ENCODE results near the gene LRRN2. TPM values are rescaled to one million over a fixed set of nuclear protein-coding genes. Genes with fewer than 3 reads are reported as not detected.
"Not testable (repeated sequence)": the region's sequence is repeated elsewhere in the genome, so short reads cannot be mapped to it uniquely, and the experiment has no call there.

The LRRN2 gene
- total and polyA plus RNA-seq, 11 donors = 0.65 to 4.2 (median 1.5) TPM

DNA sequence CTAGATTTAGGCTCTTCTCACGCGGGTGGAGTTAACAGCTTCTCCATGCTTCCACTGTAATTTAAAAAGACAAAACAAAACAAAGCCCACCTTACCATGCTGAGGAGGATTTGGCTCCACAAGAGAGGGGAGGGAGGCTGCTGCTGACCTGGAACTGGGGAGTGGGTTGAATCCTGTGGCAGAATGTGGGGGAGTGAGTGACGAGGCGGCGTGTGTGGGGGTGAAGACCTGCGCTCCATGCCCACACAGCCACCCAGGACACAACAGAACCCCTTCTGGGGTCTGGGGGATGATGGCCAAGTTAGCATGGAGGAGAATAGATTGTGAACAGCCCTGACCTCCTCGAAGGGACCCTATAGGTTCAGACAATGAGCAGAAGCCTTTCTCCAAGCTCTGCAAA, 44.0 kb upstream of the LRRN2 start:
- no peaks in the 10 kb centered on the region for H3K4me1 ChIP-seq
- intact Hi-C loops (cut with DNase I) = no loop called here
- DNase-seq = peak in 1 of 5 donors; percentile 11
- TF ChIP-seq, protein P1, sequence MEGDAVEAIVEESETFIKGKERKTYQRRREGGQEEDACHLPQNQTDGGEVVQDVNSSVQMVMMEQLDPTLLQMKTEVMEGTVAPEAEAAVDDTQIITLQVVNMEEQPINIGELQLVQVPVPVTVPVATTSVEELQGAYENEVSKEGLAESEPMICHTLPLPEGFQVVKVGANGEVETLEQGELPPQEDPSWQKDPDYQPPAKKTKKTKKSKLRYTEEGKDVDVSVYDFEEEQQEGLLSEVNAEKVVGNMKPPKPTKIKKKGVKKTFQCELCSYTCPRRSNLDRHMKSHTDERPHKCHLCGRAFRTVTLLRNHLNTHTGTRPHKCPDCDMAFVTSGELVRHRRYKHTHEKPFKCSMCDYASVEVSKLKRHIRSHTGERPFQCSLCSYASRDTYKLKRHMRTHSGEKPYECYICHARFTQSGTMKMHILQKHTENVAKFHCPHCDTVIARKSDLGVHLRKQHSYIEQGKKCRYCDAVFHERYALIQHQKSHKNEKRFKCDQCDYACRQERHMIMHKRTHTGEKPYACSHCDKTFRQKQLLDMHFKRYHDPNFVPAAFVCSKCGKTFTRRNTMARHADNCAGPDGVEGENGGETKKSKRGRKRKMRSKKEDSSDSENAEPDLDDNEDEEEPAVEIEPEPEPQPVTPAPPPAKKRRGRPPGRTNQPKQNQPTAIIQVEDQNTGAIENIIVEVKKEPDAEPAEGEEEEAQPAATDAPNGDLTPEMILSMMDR (IDR thresholded peaks at IDR 0.05) = no peak
- no peak for TF ChIP-seq POLR2A (IDR thresholded peaks at IDR 0.05)
- 84 to 90% (median 86%) methylated on average over 7 of the region's 7 CpGs for WGBS, 4 donors
- H3K36me3 ChIP-seq = no peaks in the 10 kb centered on the region
- H3K27me3 ChIP-seq = peaks cover 7 to 84% (median 39%) of the 10 kb centered on the region in 9 donors
- H3K27ac ChIP-seq = no peak overlapping the region
- no peaks in the 10 kb centered on the region for H3K9me3 ChIP-seq
- ATAC-seq = no peak
- H3K4me3 ChIP-seq = no peak overlapping the region

DNA sequence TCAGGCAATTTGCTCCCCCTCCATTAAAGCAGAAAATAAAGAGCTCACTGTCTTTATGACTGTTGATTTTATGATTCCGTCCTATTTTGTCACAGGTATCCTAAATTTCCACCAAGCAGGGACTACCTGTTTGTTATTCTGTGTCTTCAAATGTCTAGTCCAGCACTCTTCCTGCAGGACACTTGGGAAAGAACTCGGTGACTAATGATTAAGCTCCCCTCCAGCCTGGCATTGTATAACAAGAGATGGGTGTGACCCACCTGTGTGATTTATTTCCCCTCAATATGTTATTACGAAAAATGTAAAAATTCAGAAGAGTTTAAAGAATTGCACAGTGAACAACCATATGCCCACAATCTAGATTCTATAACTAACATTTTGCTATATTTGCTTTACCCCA, 42.9 kb upstream of the LRRN2 start:
- H3K4me1 ChIP-seq = no peaks in the 10 kb centered on the region
- TF ChIP-seq, protein P1 (IDR thresholded peaks at IDR 0.05) = no peak
- no peak for TF ChIP-seq POLR2A (IDR thresholded peaks at IDR 0.05)
- intact Hi-C loops (cut with DNase I) = no loop called here
- WGBS, 4 donors = 79 to 88% (median 84%) methylated on average over 3 of the region's 3 CpGs
- no peak overlapping the region for H3K27ac ChIP-seq
- no peaks in the 10 kb centered on the region for H3K36me3 ChIP-seq
- H3K27me3 ChIP-seq = peaks cover 7 to 86% (median 39%) of the 10 kb centered on the region in 9 donors
- no peak overlapping the region for H3K4me3 ChIP-seq
- DNase-seq (no peak), ATAC-seq (no peak)
- H3K9me3 ChIP-seq = no peaks in the 10 kb centered on the region

DNA sequence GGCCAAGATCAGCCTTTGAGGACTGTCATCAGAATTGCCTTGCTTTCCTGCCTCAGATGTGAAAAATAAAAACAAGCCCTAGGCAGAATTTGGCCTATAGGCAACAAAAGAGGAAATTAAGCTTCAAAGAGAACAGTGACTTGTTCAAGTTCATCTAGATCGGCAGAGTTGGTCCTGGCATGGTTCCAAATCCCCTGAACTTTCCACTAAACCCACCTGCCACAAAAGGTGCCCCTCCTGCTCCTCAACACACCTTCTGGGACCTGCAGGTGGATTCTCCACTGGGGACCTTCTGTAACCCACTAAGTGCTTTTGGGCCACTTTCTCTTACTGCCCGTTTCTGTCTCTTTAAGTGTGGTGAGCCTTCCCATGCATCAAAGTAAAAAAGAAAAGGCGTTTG, 42.5 kb upstream of the LRRN2 start:
- intact Hi-C loops (cut with DNase I) = no loop called here
- 64 to 71% (median 69%) methylated on average over 3 of the region's 3 CpGs for WGBS, 4 donors
- Histone ChIP-seq H3K4me1 (no peaks in the 10 kb centered on the region), H3K9me3 (no peaks in the 10 kb centered on the region), H3K27ac (no peak overlapping the region), H3K4me3 (no peak overlapping the region), H3K36me3 (no peaks in the 10 kb centered on the region), H3K27me3 (peaks cover 7 to 86% (median 39%) of the 10 kb centered on the region in 9 donors)
- DNase-seq (peak in 1 of 5 donors; percentile 4), ATAC-seq (no peak)
- TF ChIP-seq, protein P1 (IDR thresholded peaks at IDR 0.05) = no peak
- TF ChIP-seq POLR2A (IDR thresholded peaks at IDR 0.05) = no peak

DNA sequence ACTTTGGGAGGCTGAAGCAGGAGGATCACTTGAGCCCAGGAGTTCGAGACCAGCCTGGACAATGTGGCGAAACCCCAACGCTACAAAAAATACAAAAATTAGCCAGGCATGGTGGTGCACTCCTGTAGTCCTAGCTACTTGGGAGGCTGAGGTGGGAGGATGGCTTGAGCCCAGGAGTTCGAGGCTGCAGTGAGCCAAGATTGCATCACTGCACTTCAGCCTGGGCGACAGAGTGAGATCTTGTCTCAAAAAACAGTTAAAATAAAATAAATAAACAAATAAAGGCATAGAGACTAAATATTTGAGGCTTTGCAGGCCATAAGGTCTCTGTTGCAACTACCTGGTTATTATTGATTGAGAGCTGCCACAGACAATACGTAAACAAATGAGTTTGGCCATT, 41.9 kb upstream of the LRRN2 start:
- H3K4me1 ChIP-seq; ATAC-seq; H3K27ac ChIP-seq; H3K9me3 ChIP-seq; intact Hi-C loops (cut with DNase I); H3K36me3 ChIP-seq; H3K4me3 ChIP-seq: not testable (repeated sequence)
- WGBS, 4 donors = 89 to 97% (median 93%) methylated on average over 6 of the region's 6 CpGs
- peak in 1 of 5 donors; percentile 1 for DNase-seq
- peaks cover 7 to 80% (median 33%) of the 10 kb centered on the region in 9 donors for H3K27me3 ChIP-seq

DNA sequence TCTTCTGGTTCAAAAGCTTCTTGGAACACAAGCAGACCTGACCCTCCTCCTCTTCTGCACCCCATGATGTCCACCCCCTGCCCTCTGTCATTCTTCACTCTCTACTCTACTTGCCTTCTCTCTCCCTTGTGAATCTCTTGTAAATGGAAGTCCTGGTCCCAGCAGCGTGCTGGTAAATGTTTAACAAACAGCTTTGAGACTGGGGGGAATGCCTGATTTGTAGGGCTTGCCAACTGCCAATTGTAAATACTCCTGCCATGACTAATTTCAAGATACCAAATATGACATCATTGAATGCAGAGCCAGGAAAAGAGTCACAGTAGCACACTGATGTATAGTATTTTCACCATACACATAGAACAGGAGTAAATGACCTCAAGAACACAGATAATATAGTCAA, 40.9 kb upstream of the LRRN2 start:
- TF ChIP-seq, protein P1 (IDR thresholded peaks at IDR 0.05) = no peak
- no peak for TF ChIP-seq POLR2A (IDR thresholded peaks at IDR 0.05)
- Histone ChIP-seq H3K27me3 (peaks cover 2 to 78% (median 26%) of the 10 kb centered on the region in 9 donors), H3K4me3 (no peak overlapping the region), H3K4me1 (no peaks in the 10 kb centered on the region), H3K36me3 (no peaks in the 10 kb centered on the region), H3K9me3 (no peaks in the 10 kb centered on the region), H3K27ac (no peak overlapping the region)
- peak in 1 of 5 donors; percentile 1 for DNase-seq
- intact Hi-C loops (cut with DNase I) = no loop called here
- no peak for ATAC-seq
- WGBS, 4 donors = 52 to 68% (median 53%) methylated on average over 1 of the region's 1 CpG
